ENCODE data around the gene PMIS2.

DNA sequence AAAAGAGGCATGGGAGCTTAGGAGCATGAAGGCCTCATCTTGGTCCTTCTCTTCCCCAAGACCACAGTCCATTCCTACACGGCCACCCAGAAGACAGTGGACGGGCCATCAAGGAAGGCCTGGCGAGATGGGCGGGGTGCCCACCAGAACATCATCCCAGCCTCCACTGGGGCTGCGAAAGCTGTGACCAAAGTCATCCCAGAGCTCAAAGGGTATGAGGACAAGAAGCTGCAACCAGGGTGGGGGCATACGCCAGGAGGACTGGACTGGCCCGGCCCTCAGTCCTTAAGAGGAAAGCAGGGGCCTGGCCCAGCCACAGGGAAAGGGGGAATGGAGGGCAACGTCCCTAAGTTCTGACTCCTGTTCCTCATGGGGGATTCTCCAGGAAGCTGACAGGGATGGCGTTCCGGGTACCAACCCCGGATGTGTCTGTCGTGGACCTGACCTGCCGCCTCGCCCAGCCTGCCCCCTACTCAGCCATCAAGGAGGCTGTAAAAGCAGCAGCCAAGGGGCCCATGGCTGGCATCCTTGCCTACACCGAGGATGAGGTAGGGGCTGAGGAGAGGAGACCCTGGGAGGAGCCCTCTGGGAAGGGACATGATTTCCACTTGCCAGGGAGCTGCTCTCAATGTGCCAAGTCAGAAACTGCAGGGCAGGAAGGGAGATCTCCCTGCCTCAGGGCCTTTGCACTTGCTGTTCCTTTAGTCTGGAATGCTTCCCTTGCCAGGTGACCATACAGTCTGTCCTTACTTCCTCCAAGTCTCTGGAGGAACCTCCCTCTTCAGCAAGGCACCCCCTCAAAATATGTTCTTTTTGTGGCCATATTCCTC lies 42.5 kb upstream of the PMIS2 start:
- TF ChIP-seq EZH2 (IDR thresholded peaks at IDR 0.05; ENCODE audit: insufficient read depth, poor library complexity, severe bottlenecking) (no peak), EZH2phosphoT487 (IDR thresholded peaks at IDR 0.05; ENCODE audit: insufficient read depth, low read depth) (no peak)
